GM20431 (cell line): ENCODE results near the gene KLF16.

Source experiments
- in situ Hi-C: fragments of 300-500 bp; cut with MseI, MboI; formaldehyde crosslinking; loops from one replicate; pipeline ENCODE4 v1.15.0; 2020; ENCODE audit warnings: low sequenced_read_pairs; ENCODE audit not compliant: unreplicated experiment

Gene KLF16

DNA sequence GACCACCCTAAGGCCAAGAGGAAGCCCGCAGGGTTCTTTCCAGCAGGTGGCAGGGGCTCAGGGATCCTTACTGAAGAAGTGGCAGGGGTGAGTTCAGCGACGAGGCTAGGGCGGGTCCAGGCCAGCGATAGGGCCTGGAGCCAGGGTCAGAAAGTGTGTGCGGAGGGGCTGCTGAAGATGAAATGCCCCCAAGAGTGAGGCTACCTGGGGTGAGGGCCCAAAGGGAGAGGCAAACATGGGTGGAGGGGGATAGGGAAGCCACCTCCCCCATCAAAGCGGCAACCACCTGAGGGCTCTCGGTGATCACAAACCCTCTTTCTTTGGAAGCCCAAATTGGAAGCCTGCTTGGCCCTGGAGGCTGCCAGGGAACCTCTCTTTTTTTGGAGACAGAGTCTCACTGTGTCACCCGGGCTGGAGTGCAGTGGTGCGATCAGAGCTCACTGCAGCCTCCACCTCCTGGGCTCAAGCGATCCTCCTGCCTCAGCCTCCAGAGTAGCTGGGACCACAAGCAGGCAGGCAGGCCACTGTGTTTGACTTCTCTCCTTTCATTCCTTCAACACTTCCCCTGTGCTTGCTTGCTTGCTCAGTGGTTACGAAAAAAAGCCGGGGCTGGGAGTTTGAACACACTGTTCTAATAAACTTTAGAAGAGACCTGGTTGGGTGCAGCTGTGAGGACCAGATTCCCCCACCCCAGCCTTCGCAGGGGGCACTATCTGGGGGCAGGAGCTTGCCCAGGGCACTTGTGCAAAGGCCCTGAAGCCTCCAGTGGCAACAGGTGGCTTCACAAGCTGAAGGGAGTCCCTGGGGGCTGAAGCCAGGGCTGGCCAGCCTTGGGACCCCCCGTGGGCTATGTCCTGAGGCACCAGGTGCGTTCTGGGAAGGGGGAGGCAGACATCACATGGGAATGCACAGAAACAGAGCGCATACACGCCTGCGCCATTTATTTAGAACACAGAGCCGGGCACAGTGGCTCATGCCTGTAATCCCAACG is 49.9 kb downstream of the KLF16 start:
- in situ Hi-C loops = loop anchor here (10.0 kb wide), 1 partner anchor 269 kb away; no protein-coding TSS in a partner anchor

DNA sequence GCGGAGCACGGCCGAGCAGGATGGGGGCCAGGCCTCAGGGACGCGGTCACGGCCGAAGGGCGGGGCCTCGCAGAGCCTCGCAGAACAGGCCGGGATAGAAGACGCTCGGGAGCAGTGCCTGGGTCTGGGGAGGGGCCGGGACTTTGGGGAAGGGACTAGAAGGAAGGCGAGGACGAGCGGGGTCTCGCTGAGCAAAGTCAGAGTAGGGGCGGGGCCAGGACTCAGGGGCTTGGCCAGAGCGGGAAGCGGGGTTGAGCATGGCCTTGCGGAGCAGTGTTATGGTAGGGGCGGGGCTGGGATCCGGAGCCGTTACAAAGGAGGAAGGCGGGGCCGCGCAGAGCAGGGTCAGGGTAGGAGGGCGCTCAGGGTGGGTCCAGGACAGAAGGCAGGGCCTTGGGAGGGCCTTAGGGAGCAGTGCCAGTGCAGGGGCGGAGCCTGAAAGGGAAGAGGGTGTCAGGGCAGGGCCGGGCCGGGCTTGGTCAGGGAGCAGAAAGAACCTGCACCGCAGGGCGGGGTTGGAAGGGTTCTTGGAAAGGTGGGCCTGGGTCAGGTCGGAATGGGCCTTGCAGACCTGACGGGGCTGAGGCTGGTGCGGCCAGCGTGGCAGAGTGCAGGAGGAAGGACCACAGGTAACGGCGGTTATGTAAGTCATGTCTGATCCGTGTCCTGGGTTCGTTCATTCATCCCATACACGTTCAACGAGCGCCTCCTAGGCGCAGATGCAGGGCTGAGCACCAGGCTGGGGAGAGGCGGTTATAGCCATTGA is 50.8 kb downstream of the KLF16 start:
- in situ Hi-C loops = loop anchor here (10.0 kb wide), 1 partner anchor 268 kb away; no protein-coding TSS in a partner anchor

DNA sequence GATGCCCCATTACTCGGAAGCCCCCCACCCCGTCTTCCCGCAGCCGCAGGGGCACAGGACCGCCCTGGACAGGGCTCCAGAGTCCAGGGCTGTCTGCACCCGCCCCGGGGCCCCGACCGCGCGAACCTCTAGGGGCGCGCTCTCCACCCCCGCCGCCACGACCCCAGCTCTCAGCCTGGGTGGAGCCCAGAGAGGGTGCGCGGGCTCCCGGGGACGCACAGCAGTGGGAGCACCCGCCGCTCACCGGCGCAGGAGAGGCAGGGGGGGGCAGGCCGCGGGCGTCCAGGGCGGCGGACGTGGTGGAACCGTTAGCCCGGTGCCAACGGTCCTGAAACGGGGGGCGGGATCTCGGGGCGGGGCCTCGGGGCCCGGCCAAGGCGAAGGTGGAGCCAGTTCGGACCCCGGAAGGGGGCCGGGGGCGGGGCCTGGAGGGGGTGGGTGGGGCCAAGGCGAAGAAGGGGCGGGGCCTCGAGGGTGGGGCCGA is 51.4 kb downstream of the KLF16 start, which contains the start of gene ATP8B3:
Gene ATP8B3 (minus strand): TSS at position 335 of the 484 bp plus-strand sequence. CDS start 540 bp downstream, outside the sequence.
- in situ Hi-C loops = loop anchor here (10.0 kb wide), 1 partner anchor 267 kb away; no protein-coding TSS in a partner anchor

DNA sequence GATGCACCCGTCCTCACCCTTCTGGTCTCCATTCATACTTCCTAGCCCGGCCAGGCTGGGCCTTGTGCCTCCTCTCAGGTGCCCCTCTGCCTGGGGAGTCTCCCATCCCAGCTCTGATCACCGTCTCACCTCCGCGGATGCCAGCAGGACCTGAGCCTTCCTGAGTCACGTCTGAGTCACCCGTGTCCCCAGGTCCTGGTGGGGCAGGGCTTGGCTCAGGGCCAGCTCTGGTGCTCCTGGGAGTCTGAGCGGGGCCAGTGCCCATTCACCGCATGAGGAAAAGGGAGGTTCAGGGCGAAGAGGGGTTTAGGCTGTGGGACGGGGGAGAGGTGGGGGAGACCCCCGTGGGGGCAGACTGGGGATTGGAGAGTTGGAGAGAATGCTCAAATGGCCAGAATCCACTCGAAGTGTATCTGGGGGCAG is 51.9 kb downstream of the KLF16 start:
- in situ Hi-C loops = loop anchor here (10.0 kb wide), 1 partner anchor 267 kb away; no protein-coding TSS in a partner anchor

DNA sequence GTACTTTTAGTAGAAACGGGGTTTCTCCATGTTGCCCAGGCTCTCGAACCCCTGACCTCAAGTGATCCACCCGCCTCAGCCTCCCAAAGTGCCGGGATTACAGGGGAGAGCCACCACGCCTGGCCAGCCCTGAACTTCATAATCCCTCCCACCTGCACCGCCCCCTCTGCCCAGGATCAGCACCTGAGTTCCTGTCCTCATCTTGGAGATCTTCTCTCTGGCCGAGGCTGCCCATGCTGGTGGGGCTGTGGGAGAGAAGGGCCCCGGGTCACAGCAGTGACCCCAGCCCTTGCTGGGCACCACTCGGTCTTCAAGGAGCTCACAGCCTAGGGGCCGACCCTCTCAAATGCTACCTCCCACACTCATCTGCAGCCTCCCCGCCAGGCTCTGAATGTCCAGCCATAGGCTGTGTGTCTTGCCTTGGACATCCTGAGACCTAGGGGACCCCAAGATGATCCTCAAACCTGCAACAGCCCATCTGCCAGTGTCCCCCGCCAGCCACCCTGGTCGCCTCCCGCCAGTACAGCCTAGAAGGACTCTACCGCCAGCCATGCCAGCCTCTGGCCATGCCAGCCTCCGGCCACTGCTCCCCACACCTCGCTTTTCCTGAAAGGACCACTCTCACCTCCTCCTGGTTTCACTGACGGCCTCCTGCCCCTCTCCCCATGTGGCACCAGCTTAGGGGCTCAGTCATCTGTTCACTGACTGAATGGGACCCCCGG is 52.8 kb downstream of the KLF16 start:
- in situ Hi-C loops = loop anchor here (10.0 kb wide), 1 partner anchor 266 kb away; no protein-coding TSS in a partner anchor

DNA sequence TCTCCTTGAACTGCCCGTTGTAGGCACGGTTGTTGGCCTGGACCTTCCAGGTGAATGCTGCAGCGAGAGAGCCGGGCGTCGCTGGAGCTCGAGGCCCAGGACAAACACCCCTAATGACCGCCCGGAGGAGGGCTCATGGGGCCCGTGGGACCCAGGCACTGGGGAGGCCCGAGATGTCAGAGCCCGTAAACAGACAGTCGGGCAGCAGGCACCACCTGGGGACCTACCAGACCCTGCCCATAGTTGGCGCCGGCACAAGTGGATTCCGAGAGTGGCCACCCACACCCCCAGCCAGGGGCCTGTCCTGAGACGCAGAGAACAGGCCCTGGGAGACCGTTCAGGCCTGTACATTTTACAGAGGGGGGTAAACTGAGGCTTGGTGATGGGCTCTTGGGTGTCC is 53.7 kb downstream of the KLF16 start:
- in situ Hi-C loops = loop anchor here (10.0 kb wide), 1 partner anchor 265 kb away; no protein-coding TSS in a partner anchor

DNA sequence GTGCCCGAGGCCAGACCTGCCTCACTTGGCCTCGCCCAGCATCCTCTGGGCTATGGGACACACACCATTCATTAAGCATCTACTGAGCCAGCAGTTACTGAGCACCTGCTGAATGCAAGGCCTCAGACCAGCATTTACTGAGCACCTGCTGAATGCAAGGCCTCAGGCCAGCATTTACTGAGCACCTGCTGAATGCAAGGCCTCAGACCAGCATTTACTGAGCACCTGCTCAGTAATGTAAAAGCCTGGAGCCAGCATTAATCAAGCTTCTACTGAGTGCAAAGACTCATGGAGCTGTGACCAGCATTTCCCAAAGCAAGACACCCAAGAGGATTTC is 55.0 kb downstream of the KLF16 start:
- in situ Hi-C loops = no loop called here

DNA sequence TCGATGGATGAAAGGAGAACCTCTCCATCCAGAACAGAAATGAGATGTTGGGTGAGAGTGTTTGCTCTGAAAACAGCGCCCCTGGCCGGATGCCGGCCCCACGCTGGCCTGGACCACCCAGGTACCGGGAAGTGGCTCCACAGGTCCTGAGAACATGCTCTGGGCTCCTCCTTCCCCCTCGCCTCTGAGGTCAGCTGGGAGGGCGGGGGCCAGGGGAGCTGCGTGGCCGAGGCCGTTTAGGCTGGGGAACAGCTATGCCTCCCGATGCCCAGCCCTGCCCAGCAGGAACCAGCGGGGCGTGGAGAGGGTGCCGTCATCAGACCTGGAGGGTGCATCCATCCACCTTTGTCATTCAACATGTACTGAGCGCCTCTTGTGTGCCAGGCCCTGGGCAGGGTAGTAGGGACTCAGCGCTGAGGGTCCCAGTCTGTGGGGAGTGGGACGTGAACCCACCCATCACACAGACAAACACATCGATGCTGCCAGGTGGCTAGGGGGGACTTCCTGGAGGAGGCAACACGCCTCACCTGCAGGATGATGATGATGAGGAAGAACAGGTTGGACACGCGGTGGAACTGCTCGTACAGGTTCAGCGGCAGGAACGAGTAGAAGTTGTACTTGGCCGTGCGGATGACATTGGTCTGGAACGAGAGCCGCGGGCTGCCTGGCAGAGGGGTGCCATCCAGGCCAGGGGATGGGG is 55.5 kb downstream of the KLF16 start:
- in situ Hi-C loops = no loop called here

DNA sequence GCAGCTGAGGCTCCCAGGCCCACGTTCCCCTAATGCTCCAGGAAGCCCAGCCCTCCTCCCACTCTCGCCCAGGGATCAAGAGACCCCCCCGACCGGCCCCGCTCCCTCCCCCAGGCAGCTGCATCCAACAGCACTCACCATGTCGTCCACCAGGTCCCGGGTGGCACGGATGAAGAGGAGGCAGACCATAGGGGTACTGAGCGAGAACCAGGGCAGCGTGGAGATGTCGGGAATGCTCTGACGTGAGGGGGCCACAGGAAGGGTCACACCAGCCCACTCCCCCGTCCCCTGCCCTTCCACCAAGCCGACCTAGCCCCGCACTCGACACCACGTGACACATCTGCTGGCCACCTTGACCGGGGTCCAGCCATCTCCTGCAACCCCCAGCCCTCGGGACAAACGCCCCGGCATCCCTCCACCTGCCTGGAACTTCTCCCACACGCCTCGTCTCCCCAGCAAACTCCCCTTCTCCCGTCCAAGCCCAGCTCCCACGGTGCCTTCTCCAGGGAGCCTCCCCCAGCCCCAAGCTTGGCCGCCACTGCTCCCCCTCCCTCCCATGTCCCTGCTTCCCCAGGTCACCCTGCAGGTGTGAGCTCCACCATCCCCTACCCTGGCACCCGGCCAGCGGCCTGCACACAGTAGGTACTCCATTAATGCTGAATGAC is 56.2 kb downstream of the KLF16 start:
- in situ Hi-C loops = no loop called here

DNA sequence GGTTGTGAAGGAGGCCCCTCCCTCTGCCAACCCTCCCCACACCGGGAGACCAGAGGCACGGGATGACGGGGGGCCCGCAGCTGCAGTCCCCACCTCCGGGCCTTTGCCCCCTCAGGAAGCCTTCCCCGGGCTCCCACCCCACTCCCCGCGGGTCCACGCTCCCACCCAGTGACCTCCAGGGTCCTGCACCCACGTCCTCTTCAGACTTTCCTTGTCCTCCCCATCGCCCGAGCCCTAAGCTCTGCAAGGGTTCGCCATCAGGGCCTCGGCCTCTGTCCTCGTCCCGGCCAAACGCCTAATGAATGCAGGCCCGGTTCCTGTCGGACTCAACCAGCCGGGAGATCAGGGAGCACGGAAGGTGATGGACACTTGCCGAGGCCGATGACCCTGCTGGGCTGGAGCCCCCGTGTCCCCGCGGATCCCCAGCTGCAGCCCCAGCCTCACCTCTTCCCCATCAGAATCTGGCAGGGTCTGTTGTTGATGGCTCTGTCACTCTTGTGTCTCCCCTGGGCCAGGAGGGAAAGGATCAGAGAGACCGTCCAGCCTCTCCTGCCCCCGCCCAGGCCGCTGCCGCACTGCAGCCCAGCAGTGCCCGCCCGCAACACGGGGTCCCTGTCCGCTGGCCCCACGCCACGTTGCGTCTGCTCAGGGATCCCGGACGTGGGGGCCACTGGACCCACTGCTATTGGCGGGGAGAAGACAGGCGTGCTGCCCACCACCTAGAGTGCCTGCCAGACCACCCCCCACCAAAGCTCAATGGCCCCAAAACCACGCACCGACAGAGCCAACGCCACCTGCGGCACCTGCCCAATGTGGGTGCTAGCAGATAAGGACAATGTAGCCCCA is 57.0 kb downstream of the KLF16 start:
- in situ Hi-C loops = no loop called here

DNA sequence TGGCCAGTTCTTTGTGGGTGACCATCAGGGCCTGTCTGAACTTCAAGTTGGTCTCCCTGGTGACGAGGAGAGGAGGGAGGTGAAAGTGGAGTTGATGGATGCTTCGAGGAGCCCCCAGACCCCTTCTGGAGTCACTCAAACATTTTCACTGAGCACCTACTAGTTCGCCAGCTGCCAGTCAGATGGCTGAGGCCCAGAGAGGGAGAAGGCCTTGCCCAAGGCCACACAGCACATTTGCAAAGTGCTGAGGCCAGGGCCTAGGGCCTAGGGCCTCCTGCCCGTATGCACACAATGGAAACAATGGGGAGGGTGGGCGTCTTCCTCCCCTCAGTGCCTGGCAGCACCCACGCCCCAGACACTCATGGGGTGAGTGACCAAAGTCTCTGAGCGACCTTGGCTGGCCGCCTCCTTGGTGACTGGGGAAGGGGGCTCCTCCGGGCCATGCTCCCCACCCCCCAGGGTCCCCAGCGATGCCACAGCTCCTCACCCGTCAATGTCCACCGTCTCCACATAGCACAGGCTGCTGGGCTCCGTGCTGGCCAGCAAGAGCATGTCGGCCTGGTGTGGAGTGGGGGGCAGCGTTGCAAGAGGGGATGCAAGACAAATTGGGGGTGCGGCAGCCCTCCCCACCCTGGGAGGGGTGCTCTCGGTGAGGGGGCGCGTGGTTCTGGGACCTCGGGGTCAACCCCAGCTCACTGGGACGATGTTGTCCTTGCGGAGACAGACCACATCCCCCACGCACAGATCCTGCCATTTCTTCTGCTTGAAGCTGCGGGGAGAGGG is 57.8 kb downstream of the KLF16 start:
- in situ Hi-C loops = no loop called here

DNA sequence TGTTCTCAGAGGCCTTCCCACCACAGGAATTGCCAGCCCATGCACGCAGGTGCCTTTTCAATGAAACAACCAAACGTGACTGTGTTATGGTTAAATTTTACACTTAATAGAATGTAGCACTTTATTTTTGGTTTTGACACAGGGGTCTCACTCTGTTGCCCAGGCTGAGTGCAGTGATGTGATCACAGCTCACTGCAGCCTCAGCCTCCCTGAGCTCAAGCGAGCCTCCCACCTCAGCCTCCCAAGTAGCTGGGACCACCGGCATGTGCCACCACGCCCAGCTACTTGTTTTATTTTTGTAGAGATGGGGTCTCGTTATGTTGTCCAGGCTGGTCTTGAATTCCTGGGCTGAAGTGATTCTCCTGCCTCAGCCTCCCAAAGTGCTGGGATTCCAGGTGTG is 58.5 kb downstream of the KLF16 start:
- in situ Hi-C loops = no loop called here
